ENCODE data around the gene DCAF5.
"Not testable (repeated sequence)": the region's sequence is repeated elsewhere in the genome, so short reads cannot be mapped to it uniquely, and the experiment has no call there.

Gene DCAF5, protein sequence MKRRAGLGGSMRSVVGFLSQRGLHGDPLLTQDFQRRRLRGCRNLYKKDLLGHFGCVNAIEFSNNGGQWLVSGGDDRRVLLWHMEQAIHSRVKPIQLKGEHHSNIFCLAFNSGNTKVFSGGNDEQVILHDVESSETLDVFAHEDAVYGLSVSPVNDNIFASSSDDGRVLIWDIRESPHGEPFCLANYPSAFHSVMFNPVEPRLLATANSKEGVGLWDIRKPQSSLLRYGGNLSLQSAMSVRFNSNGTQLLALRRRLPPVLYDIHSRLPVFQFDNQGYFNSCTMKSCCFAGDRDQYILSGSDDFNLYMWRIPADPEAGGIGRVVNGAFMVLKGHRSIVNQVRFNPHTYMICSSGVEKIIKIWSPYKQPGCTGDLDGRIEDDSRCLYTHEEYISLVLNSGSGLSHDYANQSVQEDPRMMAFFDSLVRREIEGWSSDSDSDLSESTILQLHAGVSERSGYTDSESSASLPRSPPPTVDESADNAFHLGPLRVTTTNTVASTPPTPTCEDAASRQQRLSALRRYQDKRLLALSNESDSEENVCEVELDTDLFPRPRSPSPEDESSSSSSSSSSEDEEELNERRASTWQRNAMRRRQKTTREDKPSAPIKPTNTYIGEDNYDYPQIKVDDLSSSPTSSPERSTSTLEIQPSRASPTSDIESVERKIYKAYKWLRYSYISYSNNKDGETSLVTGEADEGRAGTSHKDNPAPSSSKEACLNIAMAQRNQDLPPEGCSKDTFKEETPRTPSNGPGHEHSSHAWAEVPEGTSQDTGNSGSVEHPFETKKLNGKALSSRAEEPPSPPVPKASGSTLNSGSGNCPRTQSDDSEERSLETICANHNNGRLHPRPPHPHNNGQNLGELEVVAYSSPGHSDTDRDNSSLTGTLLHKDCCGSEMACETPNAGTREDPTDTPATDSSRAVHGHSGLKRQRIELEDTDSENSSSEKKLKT

DNA sequence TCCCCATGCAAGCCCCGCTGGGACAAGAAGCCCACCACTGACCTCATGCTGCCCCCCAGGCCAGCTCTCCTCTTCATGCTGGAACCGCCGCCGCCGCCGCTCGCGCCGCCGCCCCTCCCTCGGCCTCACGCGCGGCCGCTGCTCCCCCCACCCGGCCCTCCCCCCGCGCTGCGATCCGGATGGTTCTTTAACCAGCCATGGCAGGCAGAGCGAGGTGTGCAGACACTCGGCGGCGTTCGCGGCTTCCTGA lies at the start of gene DCAF5:
Gene DCAF5, minus strand, starts transcription at position 218 of the 250 bp plus-strand sequence. Its CDS starts 141 bp downstream, at position 77.
- peak; percentile 82 to 83 for DNase-seq (ENCODE audit: low read depth in 1 of 2, low spot score in 1 of 2)

DNA sequence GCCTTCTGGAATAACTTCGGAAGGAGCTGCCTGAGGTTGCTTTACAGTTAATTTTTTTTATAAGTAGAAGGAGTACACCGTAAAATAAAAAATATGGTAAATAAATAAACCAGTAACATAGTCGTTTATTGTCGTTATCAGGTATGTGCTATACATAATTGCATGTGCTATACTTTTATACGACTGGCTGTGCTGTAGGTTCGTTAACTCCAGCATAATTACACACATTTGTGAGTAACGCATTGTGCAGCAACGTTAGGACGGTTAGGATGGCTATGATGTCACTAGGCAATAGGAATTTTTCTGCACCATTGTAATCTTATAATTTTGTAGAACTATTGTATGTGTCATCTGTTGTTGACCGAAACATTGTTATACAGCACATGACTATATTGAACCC lies 46.9 kb upstream of the DCAF5 start:
- DNase-seq (ENCODE audit: low read depth in 1 of 2, low spot score in 1 of 2) = no peak

- DNase-seq (ENCODE audit: low read depth in 1 of 2, low spot score in 1 of 2) = no peak
Measured at GRCh38 chr14:69193721-69194120, 40.8 kb upstream of the DCAF5 start.

DNA sequence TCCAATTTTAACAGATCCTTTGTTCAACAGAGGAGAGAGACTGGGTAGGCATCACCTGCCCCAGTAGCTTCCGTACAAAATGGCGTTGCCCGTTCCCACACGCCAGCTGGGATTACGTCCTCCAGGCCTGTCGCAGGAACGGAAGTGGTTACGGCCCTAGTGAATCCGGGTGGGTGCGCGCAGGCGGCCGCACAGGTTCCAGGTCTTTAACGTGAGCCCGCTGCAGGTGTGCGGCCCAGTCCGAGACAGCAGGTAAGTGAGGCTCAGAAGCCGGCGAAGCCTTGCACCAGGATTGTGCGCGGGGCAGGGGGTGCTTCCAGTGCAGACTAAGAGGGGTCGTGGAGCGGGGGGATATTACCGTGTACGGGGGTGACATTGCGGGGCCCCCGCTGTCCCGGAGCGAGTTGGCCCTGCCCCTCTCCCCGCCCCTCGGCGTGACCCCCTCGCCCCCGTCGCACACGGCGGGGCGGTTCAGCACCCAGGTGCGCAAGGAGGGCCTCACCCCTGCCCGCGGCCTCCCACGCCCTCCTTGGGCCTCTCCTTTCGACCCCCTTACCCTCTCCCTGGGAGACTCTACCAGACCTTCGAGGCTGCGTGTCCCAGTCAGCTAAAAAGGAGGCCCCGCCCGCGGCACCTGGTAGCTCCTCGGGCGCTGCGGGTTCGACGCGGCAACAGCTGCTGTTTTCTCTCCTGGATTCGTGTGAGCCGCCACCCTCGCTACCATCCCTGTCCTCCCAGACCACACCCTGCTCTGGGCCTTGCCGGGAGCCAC lies 38.6 kb upstream of the DCAF5 start, which contains the start of gene EXD2:
Gene EXD2, plus strand, starts transcription at position 159 of the 772 bp plus-strand sequence. CDS start 17,973 bp downstream, outside the sequence.
- peak; percentile 32 to 59 for DNase-seq (ENCODE audit: low read depth in 1 of 2, low spot score in 1 of 2)

GRCh38 chr14:69190191-69190590 lies 37.3 kb upstream of the DCAF5 start:
- no peak for DNase-seq (ENCODE audit: low read depth in 1 of 2, low spot score in 1 of 2)

- no peak for DNase-seq (ENCODE audit: low read depth in 1 of 2, low spot score in 1 of 2)
Measured at GRCh38 chr14:69183735-69184134, 30.8 kb upstream of the DCAF5 start.

- not testable (repeated sequence) for DNase-seq (ENCODE audit: low read depth in 1 of 2, low spot score in 1 of 2)
Measured at GRCh38 chr14:69182580-69182979, 29.7 kb upstream of the DCAF5 start.

- no peak for DNase-seq (ENCODE audit: low read depth in 1 of 2, low spot score in 1 of 2)
Measured at GRCh38 chr14:69181491-69181890, 28.6 kb upstream of the DCAF5 start.

DNA sequence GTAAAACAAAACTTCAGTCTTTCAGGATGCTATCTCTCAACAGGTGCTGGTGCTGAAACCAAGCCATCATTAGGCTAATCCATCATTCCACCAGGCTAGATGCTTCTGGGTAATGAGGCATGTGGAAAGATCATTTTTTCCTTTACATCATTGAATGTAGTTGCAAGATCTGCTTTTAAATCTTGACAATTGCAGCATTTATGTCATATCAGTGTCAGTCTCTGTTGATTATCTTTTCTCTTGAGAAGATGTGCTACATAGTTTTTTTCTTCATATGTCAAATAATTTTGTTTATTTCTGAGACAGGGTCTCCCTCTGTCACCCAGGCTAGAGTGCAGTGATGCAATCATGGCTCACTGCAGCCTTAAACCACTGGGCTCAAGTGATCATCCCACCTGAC lies 22.2 kb upstream of the DCAF5 start:
- DNase-seq (ENCODE audit: low read depth in 1 of 2, low spot score in 1 of 2) = no peak

DNA sequence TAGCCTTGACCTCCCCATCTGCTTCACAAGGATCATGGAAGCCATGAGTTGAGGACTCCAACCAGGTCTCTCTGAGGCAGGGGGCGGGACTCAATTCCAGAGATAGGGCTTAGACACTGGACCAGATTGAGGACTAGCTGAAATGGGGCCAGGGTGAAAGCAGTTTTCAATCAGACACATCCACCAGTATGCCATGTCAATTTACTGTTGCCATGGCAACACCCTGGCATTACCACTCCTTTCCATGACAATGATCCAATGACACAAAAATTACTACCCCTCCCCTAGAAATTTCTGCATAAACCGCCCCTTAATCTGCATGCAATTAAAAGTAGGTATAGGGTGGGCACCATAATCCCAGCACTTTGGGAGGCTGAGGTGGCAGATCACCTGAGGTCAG lies 18.6 kb upstream of the DCAF5 start:
- no peak for DNase-seq (ENCODE audit: low read depth in 1 of 2, low spot score in 1 of 2)

- DNase-seq (ENCODE audit: low read depth in 1 of 2, low spot score in 1 of 2) = no peak
Measured at GRCh38 chr14:69170839-69171238, 17.9 kb upstream of the DCAF5 start.

GRCh38 chr14:69165787-69166186 lies 12.9 kb upstream of the DCAF5 start:
- not testable (repeated sequence) for DNase-seq (ENCODE audit: low read depth in 1 of 2, low spot score in 1 of 2)

- DNase-seq (ENCODE audit: low read depth in 1 of 2, low spot score in 1 of 2) = no peak
Measured at GRCh38 chr14:69161590-69161989, 8.7 kb upstream of the DCAF5 start.

GRCh38 chr14:69156224-69156623 lies 3.3 kb upstream of the DCAF5 start:
- DNase-seq (ENCODE audit: low read depth in 1 of 2, low spot score in 1 of 2) = no peak

DNA sequence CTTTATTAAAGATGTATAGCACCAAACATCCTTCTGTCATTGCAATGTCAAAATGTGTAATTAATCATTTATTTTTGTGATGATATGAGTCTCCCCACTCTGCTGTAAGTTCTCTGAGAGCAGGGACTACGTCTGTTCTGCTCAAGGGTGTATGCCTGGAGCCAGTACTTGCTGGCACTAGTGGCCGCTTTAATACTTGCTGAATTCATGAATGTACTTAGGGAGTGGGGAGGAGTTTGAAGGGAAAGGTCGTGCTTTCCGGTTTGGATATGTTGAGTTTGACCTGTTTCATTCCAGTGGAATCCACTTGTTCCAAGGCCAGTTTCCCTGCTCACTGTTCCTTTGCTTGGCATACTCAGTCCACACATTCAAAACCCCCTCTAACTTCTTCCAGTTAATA lies 1.9 kb upstream of the DCAF5 start:
- no peak for DNase-seq (ENCODE audit: low read depth in 1 of 2, low spot score in 1 of 2)

- no peak for DNase-seq (ENCODE audit: low read depth in 1 of 2, low spot score in 1 of 2)
Measured at GRCh38 chr14:69153873-69154270, 953 bp upstream of the DCAF5 start.

- no peak for DNase-seq (ENCODE audit: low read depth in 1 of 2, low spot score in 1 of 2)
Measured at GRCh38 chr14:69153152-69153872, 393 bp upstream of the DCAF5 start.

DNA sequence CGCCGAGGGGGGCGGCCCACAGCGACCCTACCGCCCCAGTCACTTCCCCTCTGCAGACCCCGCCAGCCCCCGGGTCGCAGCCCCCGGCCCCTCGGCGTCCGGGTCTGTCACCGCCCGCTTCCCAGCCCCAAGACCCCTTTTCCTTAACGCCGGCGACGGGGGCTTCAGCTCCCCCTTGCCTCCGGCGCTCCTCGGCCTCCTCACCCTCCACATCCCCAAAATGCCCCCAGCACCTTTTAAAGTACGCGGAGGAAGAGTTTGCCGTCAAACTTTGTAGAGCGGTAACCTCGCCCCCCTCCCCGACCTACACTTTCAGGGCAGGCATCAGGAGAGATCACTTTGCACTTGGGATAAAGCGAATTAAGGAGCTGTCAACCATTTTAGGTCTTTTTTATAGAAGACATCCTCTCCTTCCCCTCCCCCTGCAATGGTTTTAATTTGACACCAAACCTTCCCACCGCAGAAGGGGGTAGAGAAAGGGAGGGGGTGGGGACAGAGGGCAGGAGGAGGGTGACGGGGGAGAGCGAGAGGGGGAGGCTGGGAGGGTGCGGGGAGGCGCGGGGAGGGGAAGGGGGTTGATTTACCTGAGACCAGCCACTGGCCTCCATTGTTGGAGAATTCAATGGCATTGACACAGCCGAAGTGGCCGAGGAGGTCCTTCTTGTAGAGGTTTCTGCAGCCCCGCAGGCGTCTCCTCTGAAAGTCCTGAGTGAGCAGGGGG lies 578 bp downstream of the DCAF5 start:
- peak in 1 of 2 donors; percentile 25 for DNase-seq (ENCODE audit: low read depth in 1 of 2, low spot score in 1 of 2)

- peak; percentile 67 to 68 for DNase-seq (ENCODE audit: low read depth in 1 of 2, low spot score in 1 of 2)
Measured at GRCh38 chr14:69151458-69152180, 1.3 kb downstream of the DCAF5 start.

Data from stimulated activated CD4-positive, alpha-beta T cell treated with anti-CD3 and anti-CD28 coated beads, Interleukin-15, amount 100 ng/mL, for 1 hour (primary cell).